ENCODE measurements around the gene TMTC1. TPM values are rescaled to one million over a fixed set of nuclear protein-coding genes. Genes with fewer than 3 reads are reported as not detected.

TMTC1 gene
- total and polyA plus RNA-seq, 2 of the 8 experiments (the other 6 are each of a cell fraction or from before 2014, with no cell fraction given), result 15.4 to 20.8 TPM

GRCh38 chr12:29551812-29552211, 231.9 kb downstream of the TMTC1 start (continued):
- TF ChIP-seq ATF3 (IDR thresholded peaks at IDR 0.05; ENCODE audit: insufficient read depth, low read depth, low read length), result no peak
- no peak for TF ChIP-seq HDAC2 (IDR thresholded peaks at IDR 0.05; ENCODE audit: borderline replicate concordance in 1 of 2, low read depth in 2 of 2, low read length in 2 of 2)
- no peak for TF ChIP-seq YY1 (IDR thresholded peaks at IDR 0.05; ENCODE audit: low read depth, low read length)
- no peak for TF ChIP-seq CBX5 (IDR thresholded peaks at IDR 0.05; ENCODE audit: low read depth, low read length)
- TF ChIP-seq EZH2 (IDR thresholded peaks at IDR 0.05; ENCODE audit: low read depth, low read length, severe bottlenecking), result no peak
- no peak for TF ChIP-seq RXRA (IDR thresholded peaks at IDR 0.05; ENCODE audit: insufficient read depth, low read depth, low read length)
- TF ChIP-seq SIX5 (IDR thresholded peaks at IDR 0.05; ENCODE audit: low read depth, low read length), result no peak
